ENCODE data around the gene DSP.

DNA sequence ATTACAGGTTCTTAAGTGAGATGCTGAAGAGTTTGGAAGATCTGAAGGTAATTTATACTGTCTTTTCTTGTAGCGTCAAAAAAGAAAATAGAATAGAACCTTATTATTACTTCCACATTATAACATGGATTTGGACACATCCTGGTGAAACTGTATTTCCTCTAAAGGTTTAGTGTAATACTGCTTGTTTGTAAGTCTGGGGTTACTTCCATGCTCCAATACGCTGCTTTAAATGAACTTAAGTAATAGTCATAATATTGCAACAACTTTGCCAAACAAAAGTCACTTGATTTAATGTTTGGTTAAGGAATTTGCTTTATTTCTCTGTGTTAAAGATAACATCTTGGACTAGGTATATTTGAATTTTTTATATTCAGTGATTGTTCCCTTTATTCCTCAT is 37.0 kb downstream of the DSP start:
- TF ChIP-seq, protein P1, sequence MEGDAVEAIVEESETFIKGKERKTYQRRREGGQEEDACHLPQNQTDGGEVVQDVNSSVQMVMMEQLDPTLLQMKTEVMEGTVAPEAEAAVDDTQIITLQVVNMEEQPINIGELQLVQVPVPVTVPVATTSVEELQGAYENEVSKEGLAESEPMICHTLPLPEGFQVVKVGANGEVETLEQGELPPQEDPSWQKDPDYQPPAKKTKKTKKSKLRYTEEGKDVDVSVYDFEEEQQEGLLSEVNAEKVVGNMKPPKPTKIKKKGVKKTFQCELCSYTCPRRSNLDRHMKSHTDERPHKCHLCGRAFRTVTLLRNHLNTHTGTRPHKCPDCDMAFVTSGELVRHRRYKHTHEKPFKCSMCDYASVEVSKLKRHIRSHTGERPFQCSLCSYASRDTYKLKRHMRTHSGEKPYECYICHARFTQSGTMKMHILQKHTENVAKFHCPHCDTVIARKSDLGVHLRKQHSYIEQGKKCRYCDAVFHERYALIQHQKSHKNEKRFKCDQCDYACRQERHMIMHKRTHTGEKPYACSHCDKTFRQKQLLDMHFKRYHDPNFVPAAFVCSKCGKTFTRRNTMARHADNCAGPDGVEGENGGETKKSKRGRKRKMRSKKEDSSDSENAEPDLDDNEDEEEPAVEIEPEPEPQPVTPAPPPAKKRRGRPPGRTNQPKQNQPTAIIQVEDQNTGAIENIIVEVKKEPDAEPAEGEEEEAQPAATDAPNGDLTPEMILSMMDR (IDR thresholded peaks at IDR 0.05), result no peak
- TF ChIP-seq POLR2A (IDR thresholded peaks at IDR 0.05), result no peak
